HepG2 (cell line): ENCODE data around the gene ZNF3. TPM values are rescaled to one million over a fixed set of nuclear protein-coding genes. Genes with fewer than 3 reads are reported as not detected.

Source experiments
- CAMTA2 ChIP-seq: sonication (generic); formaldehyde crosslinking; IDR thresholded peaks from 2 replicates; pipeline ENCODE4 v1.4.0; 2020; ENCODE audit warnings: mild to moderate bottlenecking, missing genetic modification reagents, borderline replicate concordance
- DBP ChIP-seq: sonication (generic); formaldehyde crosslinking; IDR thresholded peaks from 2 replicates; pipeline ENCODE4 v1.4.0; 2020; ENCODE audit warnings: missing genetic modification reagents; ENCODE audit errors: not compliant biosample characterization
- FOXP4 ChIP-seq: sonication (generic); formaldehyde crosslinking; IDR thresholded peaks from 2 replicates; pipeline ENCODE4 v1.4.0; 2020; ENCODE audit warnings: missing genetic modification reagents
- HNRNPK ChIP-seq: fragments of 200-400 bp; formaldehyde crosslinking; IDR thresholded peaks from 2 replicates; pipeline ENCODE4 v1.6.1; 2018; ENCODE audit warnings: low read length, low read depth, moderate library complexity, mild to moderate bottlenecking; ENCODE audit not compliant: poor library complexity, severe bottlenecking
- IRF1 ChIP-seq: sonication (generic); formaldehyde crosslinking; IDR thresholded peaks from 2 replicates; pipeline ENCODE4 v1.4.0; 2020; ENCODE audit warnings: low read depth, mild to moderate bottlenecking, missing genetic modification reagents
- JARID2 ChIP-seq: sonication (generic); formaldehyde crosslinking; IDR thresholded peaks from 2 replicates; pipeline ENCODE4 v1.8.1; 2023; ENCODE audit warnings: missing genetic modification reagents, inconsistent platforms; ENCODE audit not compliant: insufficient replicate concordance
- JDP2 ChIP-seq: sonication (generic); formaldehyde crosslinking; IDR thresholded peaks from 2 replicates; pipeline ENCODE4 v1.8.1; 2022; ENCODE audit warnings: missing genetic modification reagents, borderline replicate concordance
- PPARG ChIP-seq: conservative IDR thresholded peaks from 2 replicates; pipeline ENCODE4 v1.6.1; 2016; ENCODE audit warnings: missing biosample characterization, missing genetic modification reagents
- SNAPC2 ChIP-seq: sonication (generic); formaldehyde crosslinking; IDR thresholded peaks from 2 replicates; pipeline ENCODE4 v1.8.1; 2022; ENCODE audit warnings: mild to moderate bottlenecking, missing genetic modification reagents
- SNAPC5 ChIP-seq: sonication (generic); formaldehyde crosslinking; IDR thresholded peaks from 2 replicates; pipeline ENCODE4 v1.8.1; 2023; ENCODE audit warnings: mild to moderate bottlenecking, missing genetic modification reagents, borderline replicate concordance
- ZBTB14 ChIP-seq: sonication (generic); formaldehyde crosslinking; IDR thresholded peaks from 2 replicates; pipeline ENCODE4 v1.4.0; 2020; ENCODE audit warnings: missing genetic modification reagents
- ZFP1 ChIP-seq: IDR thresholded peaks from 2 replicates; pipeline ENCODE4 v1.6.1; 2016
- ZHX2 ChIP-seq, 2 experiments: sonication (generic) in 1 of 2; formaldehyde crosslinking in 1 of 2; IDR thresholded peaks; 2 replicates each; pipeline versions ENCODE4 v1.6.1 to v1.9.0; 2014 to 2022; ENCODE audit warnings: antibody characterized with exemption in 1 of 2, borderline replicate concordance in 1 of 2, inconsistent platforms in 1 of 2, low read depth in 1 of 2, missing genetic modification reagents in 1 of 2
- ZNF816 ChIP-seq: sonication (generic); formaldehyde crosslinking; IDR thresholded peaks from 2 replicates; pipeline ENCODE4 v1.8.0; 2022; ENCODE audit warnings: missing genetic modification reagents, mild to moderate bottlenecking, borderline replicate concordance
- polyA plus RNA-seq, 8 experiments: library from polyadenylated mRNA; depleted of rRNA in 3 of 8; stranded (reverse) in 7 of 8; unstranded in 1 of 8; fragments of >200 nt; fragmentation: Illumina TruSeq in 4 of 8; extraction: Trizol in 4 of 8; gene quantifications; 2 replicates each; pipeline versions ENCODE4 v1.2.1 to v1.2.3, GENCODE V29; 2011 to 2016; ENCODE audit warnings: low read depth in 4 of 8, missing spikeins in 1 of 8, mixed read lengths in 1 of 8; ENCODE audit not compliant: insufficient read depth in 1 of 8
- total RNA-seq, 5 experiments: library from RNA; depleted of rRNA; stranded (reverse); fragments of >200 nt; fragmentation: Illumina TruSeq; extraction: Trizol; gene quantifications; 2 replicates each; pipeline ENCODE4 v1.2.3, GENCODE V29; 2016; ENCODE audit warnings: low read depth in 1 of 5

Gene ZNF3
- total and polyA plus RNA-seq, 2 of the 13 experiments (the other 11 are each of a cell fraction or from before 2014, with no cell fraction given) = 33.7 to 56.9 TPM

- TF ChIP-seq JDP2 (no peak), ZHX2 (IDR thresholded peaks at IDR 0.05; ENCODE audit: low read depth) (peak; percentile 80), ZHX2 (CRISPR knock-in tag; IDR thresholded peaks at IDR 0.05; ENCODE audit: borderline replicate concordance) (no peak), SNAPC2 (CRISPR knock-in tag) (0 out of 2 replicates have a peak, but pooled peaks have one; percentile 17), ZFP1 (no peak; the same call in 1 of the 2 replicates), SNAPC5 (CRISPR knock-in tag) (no peak), IRF1 (no peak), ZBTB14 (peak; percentile 11; the same call in 1 of the 2 replicates), DBP (CRISPR knock-in tag) (no peak), HNRNPK (peak; percentile 56), ZNF816 (CRISPR knock-in tag) (0 out of 2 replicates have a peak, but pooled peaks have one; percentile 46), PPARG (no peak; the same call in 1 of the 2 replicates), CAMTA2 (CRISPR knock-in tag) (no peak), FOXP4 (CRISPR knock-in tag) (peak; percentile 83), JARID2 (CRISPR knock-in tag) (no peak)
Measured at GRCh38 chr7:100100420-100101015, 19.0 kb upstream of the ZNF3 start (continued).
